ENCODE measurements around the gene RLF. TPM values are rescaled to one million over a fixed set of nuclear protein-coding genes. Genes with fewer than 3 reads are reported as not detected.

The RLF gene
- total RNA-seq, 2 donors from 2014 or later, result 7.5 to 9.2 TPM

GRCh38 chr1:40130892-40131291, 30.3 kb upstream of the RLF start:
- no peaks in the 10 kb centered on the region for H3K36me3 ChIP-seq (replicated peaks in 1 of 2; ENCODE audit: insufficient read depth in 1 of 2, low read depth in 2 of 2)
- DNase-seq (no peak), ATAC-seq (no peak)
- WGBS, 2 donors, result 38 to 70% methylated on average over 2 of the region's 2 CpGs
- no peaks in the 10 kb centered on the region for H3K4me1 ChIP-seq
- no peak overlapping the region for H3K4me3 ChIP-seq
- H3K27me3 ChIP-seq, result no peaks in the 10 kb centered on the region
- TF ChIP-seq, protein P1, sequence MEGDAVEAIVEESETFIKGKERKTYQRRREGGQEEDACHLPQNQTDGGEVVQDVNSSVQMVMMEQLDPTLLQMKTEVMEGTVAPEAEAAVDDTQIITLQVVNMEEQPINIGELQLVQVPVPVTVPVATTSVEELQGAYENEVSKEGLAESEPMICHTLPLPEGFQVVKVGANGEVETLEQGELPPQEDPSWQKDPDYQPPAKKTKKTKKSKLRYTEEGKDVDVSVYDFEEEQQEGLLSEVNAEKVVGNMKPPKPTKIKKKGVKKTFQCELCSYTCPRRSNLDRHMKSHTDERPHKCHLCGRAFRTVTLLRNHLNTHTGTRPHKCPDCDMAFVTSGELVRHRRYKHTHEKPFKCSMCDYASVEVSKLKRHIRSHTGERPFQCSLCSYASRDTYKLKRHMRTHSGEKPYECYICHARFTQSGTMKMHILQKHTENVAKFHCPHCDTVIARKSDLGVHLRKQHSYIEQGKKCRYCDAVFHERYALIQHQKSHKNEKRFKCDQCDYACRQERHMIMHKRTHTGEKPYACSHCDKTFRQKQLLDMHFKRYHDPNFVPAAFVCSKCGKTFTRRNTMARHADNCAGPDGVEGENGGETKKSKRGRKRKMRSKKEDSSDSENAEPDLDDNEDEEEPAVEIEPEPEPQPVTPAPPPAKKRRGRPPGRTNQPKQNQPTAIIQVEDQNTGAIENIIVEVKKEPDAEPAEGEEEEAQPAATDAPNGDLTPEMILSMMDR (IDR thresholded peaks at IDR 0.05), result no peak
- no peak for TF ChIP-seq POLR2A (IDR thresholded peaks at IDR 0.05)
- H3K9me3 ChIP-seq, result no peaks in the 10 kb centered on the region
- intact Hi-C loops (cut with DNase I), result no loop called here
- H3K27ac ChIP-seq, result no peak overlapping the region

DNA sequence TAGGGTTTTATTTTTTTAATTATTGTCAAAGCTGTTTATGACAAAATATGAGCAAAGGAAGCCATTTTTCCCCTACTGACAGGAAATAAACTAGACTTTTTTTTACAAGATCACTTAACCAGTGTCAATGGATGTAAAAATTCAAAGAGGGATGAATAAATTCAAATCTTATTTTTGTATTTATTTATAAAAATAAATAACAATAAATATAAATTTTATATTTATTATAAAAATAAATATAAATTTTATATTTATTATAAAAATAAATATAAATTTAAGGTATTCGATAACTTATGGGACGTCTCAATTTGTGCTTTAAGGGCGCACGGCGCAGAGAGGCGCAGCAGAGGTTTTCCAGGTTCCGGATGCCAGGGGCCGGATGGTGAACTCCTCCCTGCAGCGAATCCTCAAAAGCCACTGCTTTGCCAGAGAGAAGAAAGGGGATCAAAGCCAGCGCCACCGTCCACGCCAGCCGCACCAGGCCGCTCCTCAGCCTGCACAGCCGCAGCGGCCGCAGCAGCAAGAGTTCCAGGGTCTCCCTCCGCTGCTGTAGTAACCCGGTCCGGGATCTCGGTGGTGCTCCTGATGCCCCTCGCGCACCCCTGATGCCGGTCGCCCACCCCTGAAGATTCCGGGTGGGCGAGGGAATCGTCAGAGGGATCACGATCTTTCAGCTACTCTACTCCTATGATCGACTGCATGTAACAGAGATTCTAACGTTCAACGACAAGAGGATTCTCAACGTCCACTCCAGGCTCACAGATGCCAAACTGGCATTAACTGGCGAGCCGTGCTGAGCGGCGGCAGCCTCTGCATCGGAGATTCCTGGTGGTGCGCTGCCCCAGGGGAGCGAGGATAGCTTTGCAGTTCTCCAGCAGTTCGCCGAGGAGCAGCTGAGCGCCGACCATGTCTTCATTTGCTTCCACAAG, 28.5 kb upstream of the RLF start:
- intact Hi-C loops (cut with DNase I), result no loop called here
- H3K4me3 ChIP-seq, result no peak overlapping the region
- no peaks in the 10 kb centered on the region for H3K27me3 ChIP-seq
- TF ChIP-seq, protein P1 (IDR thresholded peaks at IDR 0.05), result no peak
- TF ChIP-seq POLR2A (IDR thresholded peaks at IDR 0.05), result no peak
- no peaks in the 10 kb centered on the region for H3K36me3 ChIP-seq (replicated peaks in 1 of 2; ENCODE audit: insufficient read depth in 1 of 2, low read depth in 2 of 2)
- no peaks in the 10 kb centered on the region for H3K9me3 ChIP-seq
- H3K27ac ChIP-seq, result no peak overlapping the region
- WGBS, 2 donors, result 27 to 45% methylated on average over 12 to 42 of the region's 44 CpGs
- ATAC-seq (no peak), DNase-seq (no peak)
- H3K4me1 ChIP-seq, result no peaks in the 10 kb centered on the region

GRCh38 chr1:40133312-40133665, 27.9 kb upstream of the RLF start:
- H3K27me3 ChIP-seq, result no peaks in the 10 kb centered on the region
- no peak overlapping the region for H3K4me3 ChIP-seq
- no peak overlapping the region for H3K27ac ChIP-seq
- ATAC-seq (no peak), DNase-seq (no peak)
- 58 to 80% methylated on average over 17 to 18 of the region's 21 CpGs for WGBS, 2 donors
- no peaks in the 10 kb centered on the region for H3K9me3 ChIP-seq
- intact Hi-C loops (cut with DNase I), result no loop called here
- TF ChIP-seq POLR2A (IDR thresholded peaks at IDR 0.05), result no peak
- TF ChIP-seq, protein P1 (IDR thresholded peaks at IDR 0.05), result no peak
- H3K36me3 ChIP-seq (replicated peaks in 1 of 2; ENCODE audit: insufficient read depth in 1 of 2, low read depth in 2 of 2), result no peaks in the 10 kb centered on the region
- H3K4me1 ChIP-seq, result no peaks in the 10 kb centered on the region

DNA sequence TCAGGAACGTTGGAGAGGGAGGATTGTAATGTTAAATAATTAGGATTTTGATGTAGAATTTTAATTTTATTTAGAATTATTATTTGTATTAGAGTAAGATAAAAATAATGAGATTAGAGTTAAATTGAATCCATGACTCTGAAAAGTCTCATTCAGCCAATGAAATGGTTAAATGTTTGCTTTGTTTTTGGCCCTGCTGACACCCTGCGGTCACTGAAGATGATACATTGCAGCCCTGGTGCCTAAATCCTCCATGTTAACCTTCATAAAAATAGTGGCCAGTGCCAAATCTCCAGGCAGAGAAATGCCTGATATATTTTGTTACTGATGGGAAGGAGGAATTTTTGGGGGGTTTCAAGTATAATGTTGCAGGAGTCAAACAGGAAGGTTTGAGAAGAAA, 27.3 kb upstream of the RLF start:
- whole genome bisulfite sequencing, 2 donors, result 35 to 45% methylated on average over 2 of the region's 2 CpGs
- intact Hi-C loops (cut with DNase I), result no loop called here
- no peak for DNase-seq
- H3K9me3 ChIP-seq, result no peaks in the 10 kb centered on the region
- H3K27me3 ChIP-seq, result no peaks in the 10 kb centered on the region
- no peak for TF ChIP-seq POLR2A (IDR thresholded peaks at IDR 0.05)
- TF ChIP-seq, protein P1 (IDR thresholded peaks at IDR 0.05), result no peak
- H3K4me1 ChIP-seq, result no peaks in the 10 kb centered on the region
- no peak overlapping the region for H3K4me3 ChIP-seq
- no peak overlapping the region for H3K27ac ChIP-seq
- no peaks in the 10 kb centered on the region for H3K36me3 ChIP-seq (replicated peaks in 1 of 2; ENCODE audit: insufficient read depth in 1 of 2, low read depth in 2 of 2)
- ATAC-seq, result no peak

Data from body of pancreas (tissue), 4 donors.